Measurements from ENCODE around the gene UBE2N. TPM values are rescaled to one million over a fixed set of nuclear protein-coding genes. Genes with fewer than 3 reads are reported as not detected.

Gene UBE2N
- total RNA-seq, 3 donors from 2014 or later: 65.5 to 92.2 (median 81.3) TPM

DNA sequence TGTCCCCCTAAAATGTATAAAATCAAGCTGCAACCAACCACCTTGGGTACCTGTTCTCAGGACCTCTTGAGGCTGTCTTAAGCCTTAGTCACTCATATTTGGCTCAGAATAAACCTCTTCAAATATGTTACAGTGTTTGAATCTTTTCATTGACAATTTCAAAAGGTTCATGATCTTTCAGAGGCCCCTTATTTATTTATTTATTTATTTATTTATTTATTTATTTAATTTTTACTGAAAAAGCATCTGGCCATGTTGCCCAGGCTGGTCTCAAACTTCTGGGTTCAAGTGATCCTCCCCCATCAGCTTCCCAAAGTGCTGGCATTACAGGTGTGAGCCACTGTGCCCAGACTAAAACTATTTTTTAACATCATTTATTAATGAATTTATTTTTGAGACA lies 72.2 kb downstream of the UBE2N start:
- TF ChIP-seq, protein P1, sequence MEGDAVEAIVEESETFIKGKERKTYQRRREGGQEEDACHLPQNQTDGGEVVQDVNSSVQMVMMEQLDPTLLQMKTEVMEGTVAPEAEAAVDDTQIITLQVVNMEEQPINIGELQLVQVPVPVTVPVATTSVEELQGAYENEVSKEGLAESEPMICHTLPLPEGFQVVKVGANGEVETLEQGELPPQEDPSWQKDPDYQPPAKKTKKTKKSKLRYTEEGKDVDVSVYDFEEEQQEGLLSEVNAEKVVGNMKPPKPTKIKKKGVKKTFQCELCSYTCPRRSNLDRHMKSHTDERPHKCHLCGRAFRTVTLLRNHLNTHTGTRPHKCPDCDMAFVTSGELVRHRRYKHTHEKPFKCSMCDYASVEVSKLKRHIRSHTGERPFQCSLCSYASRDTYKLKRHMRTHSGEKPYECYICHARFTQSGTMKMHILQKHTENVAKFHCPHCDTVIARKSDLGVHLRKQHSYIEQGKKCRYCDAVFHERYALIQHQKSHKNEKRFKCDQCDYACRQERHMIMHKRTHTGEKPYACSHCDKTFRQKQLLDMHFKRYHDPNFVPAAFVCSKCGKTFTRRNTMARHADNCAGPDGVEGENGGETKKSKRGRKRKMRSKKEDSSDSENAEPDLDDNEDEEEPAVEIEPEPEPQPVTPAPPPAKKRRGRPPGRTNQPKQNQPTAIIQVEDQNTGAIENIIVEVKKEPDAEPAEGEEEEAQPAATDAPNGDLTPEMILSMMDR (IDR thresholded peaks at IDR 0.05): no peak
- intact Hi-C loops (cut with DNase I, micrococcal nuclease): no loop called here
- peaks cover 10% of the 10 kb centered on the region for H3K4me1 ChIP-seq (ENCODE audit: low read depth)

DNA sequence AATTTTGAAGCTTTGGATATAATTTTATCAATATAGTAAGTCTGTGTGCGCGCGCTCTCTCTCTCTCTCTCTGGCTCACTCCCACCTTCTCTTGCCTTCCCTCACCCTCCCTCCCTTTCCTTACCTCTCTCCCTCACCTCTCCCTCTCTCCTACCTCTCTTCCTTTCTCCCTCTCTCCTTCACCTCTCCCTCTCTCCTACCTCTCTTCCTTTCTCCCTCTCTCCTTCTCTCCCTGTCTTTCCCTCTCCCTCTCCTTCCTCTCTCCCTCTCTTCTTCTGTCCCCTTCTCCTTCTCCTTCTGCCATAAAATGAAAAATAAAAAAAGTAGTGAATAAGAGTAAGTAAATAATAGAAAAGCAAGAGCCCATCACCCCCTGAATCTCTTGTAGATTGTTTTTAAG lies 73.0 kb downstream of the UBE2N start:
- TF ChIP-seq, protein P1 (IDR thresholded peaks at IDR 0.05): no peak
- intact Hi-C loops (cut with DNase I, micrococcal nuclease): no loop called here
- H3K36me3 ChIP-seq (ENCODE audit: low read depth): no peaks in the 10 kb centered on the region
- ATAC-seq (no peak), DNase-seq (no peak)
- no peak overlapping the region for H3K4me3 ChIP-seq
- peaks cover 3% of the 10 kb centered on the region for H3K4me1 ChIP-seq (ENCODE audit: low read depth)
- H3K9me3 ChIP-seq: no peaks in the 10 kb centered on the region

More for the DNA sequence above, 72.2 kb downstream of the UBE2N start:
- Histone ChIP-seq H3K9me3 (no peaks in the 10 kb centered on the region), H3K36me3 (ENCODE audit: low read depth) (no peaks in the 10 kb centered on the region), H3K4me3 (no peak overlapping the region)
- no peak for DNase-seq
- ATAC-seq: no peak

DNA sequence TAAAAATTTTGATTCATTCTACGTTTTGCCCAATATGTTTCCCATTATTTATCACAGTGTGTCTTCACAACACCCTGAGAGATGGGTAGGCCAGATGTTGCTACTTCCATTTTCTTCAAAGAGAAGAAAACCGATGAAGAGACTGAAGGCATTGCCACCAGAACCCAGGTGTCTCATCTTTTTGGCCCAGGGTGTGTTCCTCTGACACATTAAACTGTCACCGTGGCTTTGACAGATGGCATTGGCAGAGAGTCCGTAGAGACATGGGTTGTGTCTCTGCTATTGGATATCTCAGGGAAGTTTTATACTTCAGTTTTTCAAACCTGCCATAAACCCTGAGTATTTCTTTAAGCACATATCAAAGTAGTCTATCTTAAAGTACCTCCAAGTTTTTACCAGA lies 75.3 kb downstream of the UBE2N start:
- TF ChIP-seq, protein P1 (IDR thresholded peaks at IDR 0.05): no peak
- ATAC-seq (no peak), DNase-seq (no peak)
- Histone ChIP-seq H3K36me3 (ENCODE audit: low read depth) (no peaks in the 10 kb centered on the region), H3K9me3 (no peaks in the 10 kb centered on the region), H3K4me1 (ENCODE audit: low read depth) (no peaks in the 10 kb centered on the region), H3K4me3 (no peak overlapping the region)
- intact Hi-C loops (cut with DNase I, micrococcal nuclease): no loop called here

DNA sequence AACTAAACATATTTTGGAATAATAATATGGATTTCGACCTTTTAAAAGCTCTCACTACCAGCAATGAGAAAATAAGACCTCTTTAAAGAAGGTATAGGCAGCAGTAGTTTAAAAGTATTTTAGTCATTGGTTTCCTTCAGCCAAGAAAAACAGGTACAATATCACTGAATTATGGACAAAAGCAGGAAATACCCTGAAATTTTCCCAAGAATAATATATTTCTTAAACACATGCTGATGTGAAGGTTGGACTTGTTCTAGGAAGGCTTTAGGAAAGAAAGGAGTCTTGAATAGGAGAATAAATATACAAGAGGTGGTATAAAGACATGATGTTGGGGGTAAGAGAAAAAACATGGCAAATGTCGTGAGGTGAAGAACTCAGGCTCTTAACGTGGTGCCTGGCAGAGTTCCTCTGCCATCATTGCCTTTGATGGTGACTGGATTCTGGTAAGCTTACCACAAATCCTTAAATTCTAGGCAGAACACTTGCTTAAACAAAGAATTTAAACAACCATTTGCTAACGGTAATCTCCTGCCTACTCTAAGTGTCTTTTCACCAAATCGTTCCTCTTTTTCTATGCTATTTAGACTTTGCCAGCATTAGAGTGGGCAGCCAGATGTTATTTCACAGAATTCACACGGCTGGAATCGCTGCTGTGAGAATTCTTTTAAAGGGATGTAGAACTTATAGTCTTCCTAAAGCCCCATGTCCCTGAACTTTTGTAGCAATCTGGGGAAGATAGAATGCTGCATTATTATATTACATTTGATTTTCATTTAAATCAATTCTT lies 75.9 kb downstream of the UBE2N start:
- DNase-seq (no peak), ATAC-seq (no peak)
- TF ChIP-seq, protein P1 (IDR thresholded peaks at IDR 0.05): no peak
- H3K9me3 ChIP-seq: no peaks in the 10 kb centered on the region
- intact Hi-C loops (cut with DNase I, micrococcal nuclease): no loop called here
- no peaks in the 10 kb centered on the region for H3K4me1 ChIP-seq (ENCODE audit: low read depth)
- H3K36me3 ChIP-seq (ENCODE audit: low read depth): no peaks in the 10 kb centered on the region
- H3K4me3 ChIP-seq: no peak overlapping the region

DNA sequence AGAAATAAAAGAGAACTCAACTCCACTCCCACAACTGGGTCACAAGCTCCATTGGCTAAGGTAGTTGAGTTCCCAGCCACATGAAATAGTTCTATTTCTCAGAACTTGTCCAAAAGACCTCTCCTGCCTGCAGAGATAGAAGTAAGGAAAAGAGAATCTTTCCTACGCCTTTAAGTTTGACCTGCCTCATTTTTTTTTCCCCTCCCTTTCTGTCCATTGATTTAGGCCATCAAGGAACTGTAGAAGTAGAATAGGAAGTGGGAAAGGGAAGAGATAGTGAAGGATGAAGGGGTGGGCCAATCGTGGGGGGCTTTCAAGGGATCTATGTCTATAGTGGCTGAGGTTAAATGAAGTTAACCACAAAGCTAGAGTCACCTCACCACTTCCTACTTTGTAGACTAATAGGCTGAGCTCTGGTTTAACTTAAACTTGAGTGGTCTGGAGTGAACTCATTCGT lies 77.9 kb downstream of the UBE2N start:
- ATAC-seq (no peak), DNase-seq (no peak)
- Histone ChIP-seq H3K4me1 (ENCODE audit: low read depth) (no peaks in the 10 kb centered on the region), H3K4me3 (no peak overlapping the region), H3K9me3 (no peaks in the 10 kb centered on the region), H3K36me3 (ENCODE audit: low read depth) (no peaks in the 10 kb centered on the region)
- intact Hi-C loops (cut with DNase I, micrococcal nuclease): no loop called here
- TF ChIP-seq, protein P1 (IDR thresholded peaks at IDR 0.05): no peak
